ENCODE results near the gene ZNF736. TPM values are rescaled to one million over a fixed set of nuclear protein-coding genes. Genes with fewer than 3 reads are reported as not detected.

ZNF736 gene
- polyA plus RNA-seq, 1 donor, result 8.1 TPM

Other genes starting within 250 kb of the ZNF736 start
- not detected for gene ZNF735, start 106.8 kb upstream of the ZNF736 start, polyA plus RNA-seq (ENCODE audit: insufficient read length)
- gene ZNF679, start 85.5 kb upstream of the ZNF736 start, polyA plus RNA-seq (ENCODE audit: insufficient read length), result not detected
- 9.5 TPM for gene ZNF680, start 249.1 kb downstream of the ZNF736 start, polyA plus RNA-seq (ENCODE audit: insufficient read length)

Measured in forelimb muscle (tissue), 1 donor.